B cell (primary cell): ENCODE data around the gene CPM. TPM values are rescaled to one million over a fixed set of nuclear protein-coding genes. Genes with fewer than 3 reads are reported as not detected.

Experiments used
- ATAC-seq: fragments of 200-7000 bp; cut with Tn5 transposase; one replicate; pipeline ENCODE4 v1.10.0; 2021; ENCODE audit warnings: low read depth, mild to moderate bottlenecking, moderate number of reproducible peaks, moderate library complexity
- CTCF ChIA-PET: fragments of 350-600 bp; sonication (Branson Sonifier 250); formaldehyde crosslinking; loops from one replicate; lab custom pipeline; 2021; ENCODE audit warnings: antibody characterized with exemption, inconsistent platforms; lab: Charles Lee
- POLR2A ChIA-PET: fragments of 350-600 bp; sonication (Branson Sonifier 250); formaldehyde crosslinking; loops from one replicate; lab custom pipeline; 2021; ENCODE audit warnings: antibody characterized with exemption; lab: Charles Lee
- DNase-seq: peaks from one replicate; pipeline ENCODE4 v3.0.0; 2013
- H2AFZ ChIP-seq: 2 replicates; pipeline ENCODE4 v1.6.1; 2012; ENCODE audit warnings: mild to moderate bottlenecking, low read depth, low read length; ENCODE audit not compliant: insufficient read depth, poor library complexity, severe bottlenecking
- H3K27ac ChIP-seq, 2 donors: 1 replicate in 1 of 2; 2 replicates in 1 of 2; pipeline ENCODE4 v1.5.1; 2012 to 2013; ENCODE audit warnings: low read length in 2 of 2, mild to moderate bottlenecking in 2 of 2, moderate library complexity in 1 of 2
- H3K27me3 ChIP-seq, 4 experiments: fragments of 200-600 bp in 1 of 4; sonication (generic) in 1 of 4; replicated peaks in 1 of 4; 1 replicate in 2 of 4; 2 replicates in 2 of 4; pipeline versions ENCODE4 v1.6.1 to v1.7.0; 2013 to 2016; ENCODE audit warnings: low read length in 3 of 4, mild to moderate bottlenecking in 2 of 4, mixed read lengths in 1 of 4, moderate library complexity in 1 of 4; ENCODE audit not compliant: insufficient read depth in 4 of 4, control insufficient read depth in 3 of 4; ENCODE audit errors: control extremely low read depth in 1 of 4
- H3K36me3 ChIP-seq, 2 experiments: replicated peaks in 1 of 2; 1 replicate in 1 of 2; 2 replicates in 1 of 2; pipeline versions ENCODE4 v1.6.1 to v1.7.1; 2013; ENCODE audit warnings: low read length in 1 of 2; ENCODE audit not compliant: insufficient read depth in 2 of 2, control insufficient read depth in 1 of 2; ENCODE audit errors: control extremely low read depth in 1 of 2, extremely low read depth in 1 of 2
- H3K4me1 ChIP-seq, 2 donors: fragments of 200-600 bp in 1 of 2; sonication (generic) in 1 of 2; 1 replicate in 1 of 2; 2 replicates in 1 of 2; pipeline versions ENCODE4 v1.5.1 to v1.6.1; 2013 to 2017; ENCODE audit warnings: low read length in 2 of 2; ENCODE audit not compliant: control insufficient read depth in 2 of 2, insufficient read depth in 2 of 2
- H3K4me2 ChIP-seq: replicated peaks from 2 replicates; pipeline ENCODE3; 2012; ENCODE audit warnings: mild to moderate bottlenecking, low read depth, low read length; ENCODE audit not compliant: poor library complexity, severe bottlenecking
- H3K4me3 ChIP-seq, 5 experiments: fragments of 200-600 bp in 1 of 5; sonication (generic) in 1 of 5; 1 replicate in 3 of 5; 2 replicates in 2 of 5; pipeline versions ENCODE4 v1.5.1 to v1.7.0; 2011 to 2016; ENCODE audit warnings: low read length in 4 of 5, mild to moderate bottlenecking in 4 of 5, low read depth in 2 of 5, control low read depth in 1 of 5, moderate library complexity in 1 of 5; ENCODE audit not compliant: insufficient read depth in 1 of 5; ENCODE audit errors: control extremely low read depth in 1 of 5, extremely low read depth in 1 of 5
- H3K79me2 ChIP-seq: fragments of 200-600 bp; sonication (generic); one replicate; pipeline ENCODE4 v1.6.0; 2016; ENCODE audit warnings: low read length; ENCODE audit not compliant: control insufficient read depth, insufficient read depth
- H3K9ac ChIP-seq: fragments of 200-600 bp; sonication (generic); 2 replicates; pipeline ENCODE4 v1.6.1; 2017; ENCODE audit warnings: mild to moderate bottlenecking, low read length, moderate library complexity
- H3K9me3 ChIP-seq, 3 donors: one replicate each; pipeline versions ENCODE4 v1.6.1 to v1.7.1; 2013; ENCODE audit warnings: low read length in 2 of 3; ENCODE audit not compliant: control insufficient read depth in 2 of 3, insufficient read depth in 1 of 3; ENCODE audit errors: control extremely low read depth in 1 of 3
- H4K20me1 ChIP-seq: 2 replicates; pipeline ENCODE4 v1.6.0; 2012; ENCODE audit warnings: mild to moderate bottlenecking, low read length; ENCODE audit not compliant: insufficient read depth, control insufficient read depth, poor library complexity, severe bottlenecking
- H3K27ac Mint-ChIP-seq: one replicate; pipeline ENCODE4 v1.8.0; 2021; ENCODE audit warnings: mixed read lengths
- H3K27me3 Mint-ChIP-seq: one replicate; pipeline ENCODE4 v1.8.0; 2021; ENCODE audit warnings: mixed read lengths
- H3K4me1 Mint-ChIP-seq: one replicate; pipeline ENCODE4 v1.8.0; 2021; ENCODE audit warnings: mixed read lengths
- H3K4me3 Mint-ChIP-seq: one replicate; pipeline ENCODE4 v1.8.0; 2021; ENCODE audit warnings: mixed read lengths
- H3K9me3 Mint-ChIP-seq: one replicate; pipeline ENCODE4 v1.8.0; 2022; ENCODE audit warnings: mixed read lengths; ENCODE audit not compliant: insufficient read depth
- CTCF ChIP-seq: fragments of 200-600 bp; IDR thresholded peaks from one replicate; pipeline ENCODE4 v1.8.0; 2022; ENCODE audit warnings: antibody characterized with exemption, mild to moderate bottlenecking
- EZH2 ChIP-seq: IDR thresholded peaks from 2 replicates; pipeline ENCODE4 v1.6.1; 2012; ENCODE audit warnings: borderline replicate concordance, low read depth, mild to moderate bottlenecking, moderate library complexity, low read length; ENCODE audit not compliant: insufficient read depth, poor library complexity, severe bottlenecking
- WGBS: methylation state at CpG from one replicate; pipeline ENCODE4 v1.1.5; 2013; ENCODE audit warnings: missing lambda C conversion rate; ENCODE audit not compliant: insufficient coverage; 5-methylcytosine and 5-hydroxymethylcytosine counted together
- intact Hi-C: fragments of 100-400 bp; cut with micrococcal nuclease; formaldehyde crosslinking; loops from one replicate; pipeline ENCODE4 v1.10.0; 2022
- polyA plus RNA-seq: library from polyadenylated mRNA; depleted of rRNA; stranded (reverse); fragments of >200 nt; gene quantifications from 2 replicates; pipeline ENCODE4 v1.2.3, GENCODE V29; 2012
- total RNA-seq, 2 donors: library from RNA; stranded (reverse); fragments of 120-200 nt in 1 of 2; gene quantifications; 1 replicate in 1 of 2; 2 replicates in 1 of 2; pipeline versions ENCODE4 v1.2.3 to v1.2.4, GENCODE V29; 2013 to 2022

Gene CPM
- total and polyA plus RNA-seq, 2 donors (not counting 1 experiment from before 2014, with no cell fraction given), result 1.2 to 5.0 TPM

- Mint-ChIP-seq H3K9me3 (no peaks in the 10 kb centered on the region), H3K4me3 (no peak overlapping the region)
- CTCF ChIA-PET, result interaction anchor here (0.6 kb wide), 1 partner anchor 15 kb away, joined by 3 read pairs; no protein-coding TSS in a partner anchor
Observed at GRCh38 chr12:68899251-68899771, 33.7 kb downstream of the CPM start.

More at GRCh38 chr12:68899251-68899771, 33.7 kb downstream of the CPM start:
- H2AFZ ChIP-seq, result no peak overlapping the region
- H3K4me1 Mint-ChIP-seq, result peaks cover 60% of the 10 kb centered on the region
- 97% methylated on average over 4 of the region's 4 CpGs for WGBS
- H3K9me3 ChIP-seq, result peaks cover 0 to 4% (median 0%) of the 10 kb centered on the region in 3 donors
- no peak overlapping the region for H3K4me3 ChIP-seq
- H3K27me3 ChIP-seq, result no peaks in the 10 kb centered on the region
- H3K27me3 Mint-ChIP-seq, result no peaks in the 10 kb centered on the region
- POLR2A ChIA-PET, result no interaction called here
- peaks cover 3% of the 10 kb centered on the region for H3K79me2 ChIP-seq
- H3K36me3 ChIP-seq, result no peaks in the 10 kb centered on the region
- H3K27ac Mint-ChIP-seq, result no peak overlapping the region
- no peak overlapping the region for H3K27ac ChIP-seq
- H3K4me2 ChIP-seq, result no peak overlapping the region
- peaks cover 48 to 53% of the 10 kb centered on the region in 2 donors for H3K4me1 ChIP-seq
- no peak for DNase-seq
- ATAC-seq, result no peak
- no peaks in the 10 kb centered on the region for H4K20me1 ChIP-seq
- H3K9ac ChIP-seq, result no peak overlapping the region
- intact Hi-C loops, result no loop called here
- no peak for TF ChIP-seq CTCF
- no peak for TF ChIP-seq EZH2
